G401 (cell line): ENCODE data around the gene JARID2. TPM values are rescaled to one million over a fixed set of nuclear protein-coding genes. Genes with fewer than 3 reads are reported as not detected.
A peak's percentile ranks its signal among the peaks of the same experiment; 100 is the strongest.

Experiments used
- DNase-seq: peaks from one replicate; pipeline ENCODE4 v3.0.0-alpha.2; 2015; ENCODE audit warnings: low spot score
- in situ Hi-C: cut with HindIII; loops from 2 replicates; pipeline ENCODE4 v1.10.0; 2016; ENCODE audit warnings: low sequenced_read_pairs, mixed read lengths
- total RNA-seq: library from RNA; depleted of rRNA; stranded (reverse); fragments of >200 nt; shearing (Covaris generic); gene quantifications from 2 replicates; pipeline ENCODE4 v1.2.3, GENCODE V29; 2014

JARID2 gene
- total RNA-seq, 1 experiment from 2014 or later = 5.7 TPM

- in situ Hi-C loops = no loop called here
- peak; percentile 22 for DNase-seq
Measured at GRCh38 chr6:15439410-15440025, 193.6 kb downstream of the JARID2 start.

DNA sequence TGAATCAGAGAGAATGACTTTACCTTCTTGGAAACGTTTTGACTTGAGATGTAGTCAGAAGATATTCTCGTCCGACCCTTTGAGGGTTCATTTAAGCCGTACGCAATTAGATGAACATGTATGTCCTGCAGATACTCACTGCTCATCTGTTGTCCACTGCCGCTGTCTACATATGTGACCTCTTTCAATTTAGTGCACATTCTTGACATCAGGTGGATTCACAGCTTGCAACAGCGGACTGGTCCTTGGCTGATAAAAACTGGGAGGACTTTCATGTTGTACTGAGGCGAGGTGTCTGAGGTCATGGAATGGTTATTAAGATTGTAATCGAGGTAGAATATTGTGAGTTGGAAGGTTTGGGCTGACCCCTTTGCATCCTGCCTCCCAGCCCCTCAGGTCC lies 194.2 kb downstream of the JARID2 start:
- in situ Hi-C loops = no loop called here
- DNase-seq = no peak

- peak; percentile 62 for DNase-seq
- in situ Hi-C loops = no loop called here
Measured at GRCh38 chr6:15441215-15441868, 195.5 kb downstream of the JARID2 start.

- in situ Hi-C loops = no loop called here
- no peak for DNase-seq
Measured at GRCh38 chr6:15441981-15442380, 196.1 kb downstream of the JARID2 start.

DNA sequence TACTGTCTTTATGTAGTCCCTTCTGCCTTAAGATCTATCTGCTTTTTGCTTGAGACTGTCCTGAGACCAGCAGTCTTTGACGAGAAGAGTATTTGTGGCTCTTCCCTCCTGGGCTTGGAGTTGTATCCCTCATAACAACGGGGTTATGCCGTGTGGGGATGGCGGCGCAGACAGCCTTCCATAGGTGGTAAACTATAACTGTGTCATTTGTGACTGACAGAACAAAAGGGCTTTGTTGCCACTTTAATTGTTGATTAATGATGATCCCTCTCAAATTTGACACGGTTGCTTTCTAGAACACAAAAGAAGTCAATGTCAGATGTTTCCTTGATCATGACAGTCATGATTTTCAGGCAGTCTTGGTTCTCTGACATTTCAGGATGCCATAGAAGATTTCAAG lies 196.6 kb downstream of the JARID2 start:
- DNase-seq = no peak
- in situ Hi-C loops = no loop called here

- in situ Hi-C loops = no loop called here
- DNase-seq = no peak
Measured at GRCh38 chr6:15443119-15443830, 197.4 kb downstream of the JARID2 start.

DNA sequence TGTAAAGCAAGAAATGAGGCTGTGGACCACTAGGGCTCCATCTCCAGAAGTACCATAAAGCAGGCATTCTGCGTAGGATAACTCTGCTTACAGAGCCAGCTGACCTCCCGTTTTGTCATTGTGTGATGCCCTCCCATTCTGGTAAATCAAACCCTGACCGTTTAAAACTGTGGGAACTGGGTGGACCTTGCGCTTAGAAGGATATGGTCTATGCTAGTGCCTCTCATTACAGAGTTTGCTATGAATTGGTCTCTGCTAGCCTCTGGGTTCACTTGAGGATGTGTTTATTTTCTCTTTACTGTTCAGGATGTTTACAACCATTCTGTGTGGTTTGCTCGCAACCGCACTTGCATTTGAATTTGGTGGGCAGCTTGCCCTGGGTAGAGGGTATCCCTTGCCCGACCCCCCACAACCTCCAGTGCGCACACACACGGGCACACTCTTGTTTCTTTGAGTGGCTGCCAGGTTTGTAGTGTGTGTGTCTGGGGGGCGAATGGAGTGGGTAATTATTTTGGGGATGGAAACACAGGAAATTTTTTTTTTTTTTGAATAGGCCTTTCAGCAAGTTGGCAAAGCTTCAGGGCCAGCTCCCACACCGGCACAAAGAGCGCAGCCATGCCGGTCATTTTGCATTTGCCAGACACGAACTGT lies 198.3 kb downstream of the JARID2 start:
- in situ Hi-C loops = no loop called here
- peak; percentile 47 for DNase-seq

GRCh38 chr6:15444881-15445280 lies 199.0 kb downstream of the JARID2 start:
- peak; percentile 62 for DNase-seq
- in situ Hi-C loops = no loop called here

DNA sequence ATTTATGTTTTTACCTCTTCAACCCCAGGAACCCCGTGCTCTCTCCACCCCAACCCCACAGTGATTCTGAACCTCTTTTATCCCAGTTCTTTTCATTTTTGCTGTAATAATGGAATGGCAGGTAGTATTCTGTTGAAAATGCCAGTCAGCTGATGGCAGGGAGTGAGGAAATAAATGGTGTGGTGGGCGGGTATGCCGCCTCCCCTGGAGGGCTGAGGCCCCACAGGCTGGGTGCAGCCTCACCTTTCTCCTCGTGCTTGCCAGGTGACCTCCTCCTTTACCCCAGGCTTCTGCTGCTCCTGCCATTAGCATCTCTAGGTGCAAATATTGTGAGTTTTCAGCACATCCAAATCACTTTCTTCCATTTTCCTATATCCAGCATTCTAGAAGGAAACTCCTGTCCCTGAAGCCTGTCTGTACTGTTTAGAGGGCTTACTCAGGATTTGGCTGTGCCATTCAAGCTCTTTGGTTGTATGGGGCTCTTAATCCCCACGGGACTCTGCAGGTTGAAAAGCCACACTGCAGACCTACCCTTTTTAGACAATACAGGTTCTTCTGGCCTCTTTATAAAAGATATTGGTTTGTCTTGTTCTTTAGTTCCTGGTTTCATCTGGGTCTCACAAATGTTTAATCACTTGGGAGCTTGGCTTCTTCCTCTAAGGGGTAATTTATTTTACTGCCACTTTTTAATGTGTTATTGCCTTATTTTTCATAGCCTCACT lies 201.8 kb downstream of the JARID2 start:
- in situ Hi-C loops = no loop called here
- DNase-seq = no peak

DNA sequence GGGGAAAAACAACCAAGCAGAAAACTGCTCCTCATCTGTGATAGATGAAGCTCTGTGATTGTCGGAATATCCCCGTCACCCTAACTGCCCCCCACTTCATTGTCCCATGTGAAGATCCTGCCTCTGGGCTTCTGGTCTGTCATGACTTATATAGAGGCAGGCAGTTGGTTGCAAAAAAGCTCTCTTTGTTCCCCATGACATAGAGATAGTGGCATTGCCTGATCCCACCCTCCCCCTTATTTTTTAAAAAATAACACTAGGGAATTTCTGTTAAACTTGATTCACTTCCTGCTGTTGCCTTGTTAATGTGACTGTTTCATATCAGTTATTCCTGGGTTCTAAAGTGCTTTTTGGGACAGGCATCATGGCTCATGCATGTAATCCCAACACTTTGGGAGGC lies 203.1 kb downstream of the JARID2 start:
- no peak for DNase-seq
- in situ Hi-C loops = no loop called here

GRCh38 chr6:15451738-15452137 lies 205.9 kb downstream of the JARID2 start:
- DNase-seq = no peak
- in situ Hi-C loops = no loop called here

GRCh38 chr6:15452182-15452941 lies 206.5 kb downstream of the JARID2 start:
- in situ Hi-C loops = no loop called here

DNA sequence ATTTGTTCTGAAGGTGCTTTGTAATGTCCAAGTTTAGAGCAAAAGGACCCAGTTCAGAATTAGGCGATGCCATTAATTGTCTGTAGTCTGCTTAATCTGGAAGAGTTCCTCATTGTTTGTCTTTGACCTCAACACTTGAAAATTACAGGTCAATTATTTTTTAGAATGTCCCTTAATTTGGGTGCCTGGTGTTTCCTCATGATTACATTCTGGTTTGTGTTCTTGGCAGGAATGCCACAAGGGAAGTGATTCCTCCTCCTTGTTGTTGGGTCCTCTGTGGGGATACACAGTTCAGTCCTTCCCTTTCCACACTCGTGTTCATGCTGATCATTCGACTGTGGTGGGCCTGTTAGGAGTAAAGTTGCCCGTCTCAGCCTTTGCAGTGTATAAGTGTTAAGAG lies 207.3 kb downstream of the JARID2 start:
- in situ Hi-C loops = no loop called here
- no peak for DNase-seq

More at GRCh38 chr6:15452182-15452941, 206.5 kb downstream of the JARID2 start:
- DNase-seq = no peak

- in situ Hi-C loops = no loop called here
- peak; percentile 95 for DNase-seq
Measured at GRCh38 chr6:15453622-15454021, 207.8 kb downstream of the JARID2 start.

- in situ Hi-C loops = no loop called here
- no peak for DNase-seq
Measured at GRCh38 chr6:15456422-15456821, 210.6 kb downstream of the JARID2 start.

GRCh38 chr6:15457121-15457650 lies 211.3 kb downstream of the JARID2 start:
- no peak for DNase-seq
- in situ Hi-C loops = no loop called here

DNA sequence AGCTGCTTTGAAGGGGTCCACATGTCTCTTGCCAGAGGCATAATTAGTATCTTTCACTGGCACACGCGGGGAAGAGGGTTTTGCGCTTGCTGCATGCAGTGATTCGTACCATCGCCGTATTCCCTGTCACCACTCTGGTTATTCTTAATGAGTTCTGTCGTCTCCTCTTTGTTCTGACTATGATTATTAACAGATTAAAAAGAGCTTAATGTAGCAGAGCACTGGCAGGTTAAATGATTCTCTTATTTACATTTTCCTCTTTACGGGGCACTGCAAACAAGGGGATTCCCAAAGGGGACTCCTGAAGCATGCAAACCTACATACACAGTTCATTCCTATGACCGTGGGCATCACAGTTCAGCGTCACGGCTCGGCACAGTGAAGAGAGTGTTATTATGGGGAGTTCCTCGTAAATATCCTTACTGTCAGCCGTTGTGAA lies 212.2 kb downstream of the JARID2 start:
- DNase-seq = peak; percentile 69
- in situ Hi-C loops = no loop called here

DNA sequence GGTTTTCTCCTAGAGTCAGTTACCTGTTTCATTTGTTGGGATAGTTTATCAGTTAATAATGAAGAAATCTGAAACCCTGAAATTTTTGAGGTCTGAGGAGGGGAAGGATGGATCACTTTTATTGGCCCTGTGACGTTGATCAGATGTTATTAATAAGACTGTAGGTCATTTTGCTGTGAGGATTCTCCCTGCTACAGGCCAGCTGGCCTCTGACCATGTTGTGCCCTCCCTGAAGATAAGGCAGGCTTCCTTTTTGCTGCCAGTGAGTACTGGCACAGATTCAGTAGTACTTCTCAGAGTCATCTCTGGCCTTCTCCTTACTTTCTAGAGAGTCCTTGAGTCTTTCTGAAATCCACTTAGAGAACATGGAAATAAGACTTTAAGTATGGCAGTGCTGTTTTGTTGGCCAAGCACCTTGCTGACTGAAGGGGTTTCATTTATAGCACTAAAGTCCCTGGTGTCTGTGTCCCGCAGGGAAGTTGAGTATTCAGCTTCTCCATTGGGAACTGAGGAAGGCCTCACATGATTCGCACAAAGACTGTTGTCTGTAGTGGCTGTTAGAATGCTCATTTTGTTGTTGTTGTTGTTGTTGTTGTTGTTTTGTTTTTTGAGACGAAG lies 214.3 kb downstream of the JARID2 start:
- DNase-seq = no peak
- in situ Hi-C loops = no loop called here
